GM04503 (cell line): Measurements from ENCODE around the gene FGD6.
A peak's percentile ranks its signal among the peaks of the same experiment; 100 is the strongest.

ENCODE experiments used
- DNase-seq: peaks from one replicate; pipeline ENCODE4 v3.0.0-alpha.2; 2012; ENCODE audit warnings: low read depth

FGD6 gene

DNA sequence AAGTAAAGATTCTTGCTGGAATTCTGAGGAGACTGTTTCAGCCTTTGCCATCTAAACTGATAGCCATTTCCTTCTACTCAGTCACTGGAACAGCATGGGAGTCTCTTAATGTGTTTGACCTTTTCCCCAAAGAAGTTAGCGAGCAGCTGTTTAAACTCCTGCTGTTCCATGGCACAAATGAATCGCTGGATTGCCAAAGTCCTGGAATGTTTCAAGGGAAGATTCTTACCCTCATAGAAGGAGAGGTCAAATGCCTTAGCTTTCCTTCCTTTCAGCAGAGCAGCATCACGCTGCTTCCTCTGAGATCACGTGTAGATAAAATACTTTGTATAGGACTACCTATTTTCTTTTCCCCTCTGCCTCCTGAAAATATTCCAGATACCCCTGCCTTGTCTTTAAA is 133.3 kb downstream of the FGD6 start:
- peak; percentile 57 for DNase-seq

DNA sequence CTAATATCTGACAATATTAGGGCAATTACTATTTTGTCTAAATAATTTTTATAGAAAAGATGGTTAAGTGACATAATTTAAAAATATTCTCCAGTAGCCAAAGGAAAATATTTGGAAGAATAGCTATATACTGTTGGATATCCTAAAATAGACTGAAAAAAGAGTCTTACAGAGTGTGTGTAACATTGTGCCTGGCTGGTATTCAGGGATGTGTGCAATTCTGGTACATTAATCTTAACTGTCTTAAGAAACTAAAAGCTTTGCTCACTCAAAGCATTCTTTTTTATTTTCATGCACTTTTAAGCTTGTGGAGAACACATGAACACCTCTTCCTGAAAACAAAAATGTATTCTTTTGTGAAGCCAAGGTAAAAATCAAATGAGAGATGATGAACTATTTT is 133.8 kb downstream of the FGD6 start:
- no peak for DNase-seq

DNA sequence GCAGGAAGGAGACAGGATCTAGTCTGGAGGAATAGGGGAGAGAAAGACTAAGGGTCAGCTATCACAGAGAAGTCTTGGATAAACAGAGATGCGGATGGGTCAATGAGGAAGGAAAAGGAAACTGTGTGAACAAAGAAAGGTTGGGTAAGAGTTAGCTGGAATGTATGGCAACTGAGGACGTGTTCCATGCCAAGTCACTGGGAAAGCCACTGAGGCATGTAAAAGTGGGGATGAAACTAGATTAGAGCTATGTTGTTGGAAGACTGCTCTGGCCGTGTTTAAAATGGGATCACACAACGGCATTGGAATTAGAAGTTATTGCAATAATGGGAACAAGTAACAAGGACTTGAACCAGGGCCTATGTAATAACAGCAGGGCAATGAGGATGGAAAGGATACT is 139.9 kb downstream of the FGD6 start:
- no peak for DNase-seq

DNA sequence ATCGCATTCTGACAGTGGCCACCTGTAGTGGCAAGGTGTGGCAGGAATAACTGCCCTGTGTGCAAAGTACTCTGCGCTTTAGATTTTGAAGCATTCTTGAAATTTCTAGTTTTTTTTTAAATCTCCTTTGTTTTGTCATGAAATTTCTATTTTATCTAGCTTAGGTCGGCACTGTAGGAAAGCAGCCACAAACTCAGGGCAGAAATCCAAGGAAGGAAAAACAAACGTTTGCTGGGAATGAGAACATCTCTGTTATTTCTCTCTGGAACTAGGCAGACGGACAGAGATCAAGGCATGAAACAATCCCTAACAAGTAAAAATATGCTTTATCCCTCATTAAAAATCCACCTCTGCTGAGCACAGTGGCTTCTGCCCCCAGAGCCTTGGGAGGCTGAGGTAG is 142.5 kb downstream of the FGD6 start:
- DNase-seq, result no peak

DNA sequence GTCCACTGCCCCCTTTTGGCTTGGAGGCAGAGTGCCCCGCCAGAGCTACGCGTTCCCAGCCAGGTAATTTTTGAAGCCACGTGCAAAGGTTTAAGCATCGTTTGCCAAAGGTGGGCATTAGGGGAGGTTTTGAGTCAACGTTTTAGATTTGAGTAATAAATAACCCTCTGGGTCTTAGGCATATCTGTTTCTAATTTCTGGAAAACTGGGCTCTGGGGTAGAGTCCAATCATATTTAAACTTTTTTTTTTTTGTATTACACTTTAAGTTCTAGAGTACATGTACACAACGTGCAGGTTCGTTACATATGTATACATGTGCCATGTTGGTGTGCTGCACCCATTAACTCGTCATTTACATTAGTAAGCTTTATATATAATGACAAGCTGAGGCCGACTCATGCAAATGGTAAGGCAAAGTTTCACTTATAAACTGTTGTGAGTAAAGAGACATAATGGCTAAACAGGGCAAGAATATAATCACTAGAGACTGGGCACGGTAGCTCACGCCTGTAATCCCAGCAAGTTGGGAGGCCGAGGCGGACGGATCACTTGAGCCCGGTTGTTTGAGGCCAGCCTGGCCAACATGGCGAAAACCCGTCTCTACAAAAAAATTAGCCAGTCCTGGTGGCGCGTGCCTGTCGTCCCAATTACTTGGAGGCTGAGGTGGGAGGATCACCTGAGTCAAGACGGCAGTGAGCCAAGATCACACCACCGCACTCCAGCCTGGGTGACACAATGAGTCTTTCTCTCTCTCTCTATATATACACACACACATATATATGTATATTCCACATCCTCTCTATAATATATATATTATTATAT is 143.4 kb downstream of the FGD6 start:
- no peak for DNase-seq

DNA sequence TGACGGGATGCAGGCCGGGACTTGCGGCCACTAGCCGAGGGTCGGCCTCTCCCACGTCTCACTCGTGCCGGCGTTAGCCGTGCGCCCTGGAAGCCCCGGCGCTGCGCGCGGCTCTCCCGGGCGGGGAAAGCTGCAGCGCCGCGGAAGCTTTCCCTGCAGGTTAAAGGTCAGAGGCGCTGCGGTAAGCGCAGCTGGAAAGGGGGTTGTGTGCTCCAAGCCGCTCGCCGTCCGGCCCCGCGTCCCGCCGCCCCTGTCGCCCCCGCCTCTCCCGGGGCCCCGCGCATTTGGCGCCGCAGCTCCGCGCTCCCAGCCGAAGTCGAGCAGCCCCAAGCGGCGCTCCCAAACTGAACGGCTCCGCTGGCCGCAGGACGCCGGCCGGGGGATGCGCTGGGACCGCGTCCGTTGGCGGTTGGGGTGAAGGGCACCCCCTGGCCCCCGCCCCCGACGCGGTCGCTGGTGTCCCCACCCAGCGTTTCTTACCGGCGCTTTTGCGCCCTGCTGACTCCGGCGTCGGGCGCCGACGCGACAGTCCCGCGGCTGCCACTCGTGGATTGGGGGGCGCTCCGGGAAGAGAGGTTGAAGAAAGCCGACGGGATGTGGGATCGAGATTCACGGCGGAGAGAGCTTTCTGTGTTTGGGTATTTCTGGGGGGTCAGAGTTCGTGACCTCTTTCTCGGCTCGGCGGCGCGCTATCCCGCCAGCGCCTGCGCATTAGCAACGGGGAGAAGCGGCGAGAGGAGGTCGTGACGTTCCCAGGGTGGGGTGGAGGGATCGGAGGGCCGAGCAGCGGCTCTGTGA is 144.2 kb downstream of the FGD6 start, which contains the start of gene NR2C1:
TSS of gene NR2C1 (minus strand) at position 719 of the 798 bp plus-strand sequence. CDS start 6,234 bp downstream, outside the sequence.
- DNase-seq, result peak; percentile 37

DNA sequence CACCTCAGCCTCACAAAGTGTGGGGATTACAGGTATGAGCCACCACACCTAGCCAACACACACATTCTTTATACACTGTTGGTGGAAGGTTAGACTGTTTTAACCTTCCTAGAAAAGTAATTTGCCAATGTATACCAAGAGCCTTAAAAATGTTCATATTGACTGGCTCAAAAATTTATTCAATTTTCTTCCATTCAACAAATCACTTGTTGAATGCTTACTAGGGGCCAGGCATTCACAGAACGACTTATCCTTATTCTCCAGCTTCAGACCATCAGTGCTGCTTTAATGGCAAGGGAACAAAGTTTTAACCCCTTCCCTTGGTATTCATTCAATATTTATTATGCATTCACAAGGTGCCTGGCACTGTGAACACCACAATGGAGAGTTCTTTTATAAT is 146.9 kb downstream of the FGD6 start:
- DNase-seq, result no peak

DNA sequence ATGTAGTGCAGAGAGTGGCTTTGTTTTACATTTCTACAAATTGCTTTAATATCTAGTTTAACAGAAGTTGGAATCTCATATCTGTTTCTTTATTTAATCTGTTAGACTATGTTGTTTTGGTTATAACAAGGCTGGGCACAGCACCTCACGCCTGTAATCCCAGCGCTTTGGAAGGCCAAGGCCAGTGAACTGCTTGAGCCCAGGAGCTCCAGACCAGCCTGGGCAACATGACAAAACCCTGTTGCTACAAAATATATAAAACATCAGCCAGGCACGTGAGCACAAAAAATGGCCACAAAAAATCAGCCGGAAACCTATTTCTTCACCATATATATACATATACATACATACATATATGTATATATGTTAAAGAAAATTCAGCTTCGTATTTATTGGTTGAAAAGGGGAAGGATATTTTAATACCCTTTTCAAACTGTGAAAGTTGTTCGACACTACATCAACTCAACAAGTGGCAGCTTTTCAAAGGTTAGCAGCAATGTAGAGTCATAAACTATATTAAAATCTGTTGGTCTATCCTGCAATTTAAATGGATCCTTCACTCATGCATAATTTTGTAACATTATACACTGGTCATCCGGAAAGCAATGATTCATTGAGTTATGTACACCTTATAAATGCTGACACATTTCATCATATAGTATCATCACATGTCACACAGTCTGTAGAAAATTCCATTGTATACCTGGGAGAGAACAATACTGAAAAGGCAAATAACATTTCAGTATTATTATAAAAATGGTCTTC is 151.0 kb downstream of the FGD6 start:
- no peak for DNase-seq

DNA sequence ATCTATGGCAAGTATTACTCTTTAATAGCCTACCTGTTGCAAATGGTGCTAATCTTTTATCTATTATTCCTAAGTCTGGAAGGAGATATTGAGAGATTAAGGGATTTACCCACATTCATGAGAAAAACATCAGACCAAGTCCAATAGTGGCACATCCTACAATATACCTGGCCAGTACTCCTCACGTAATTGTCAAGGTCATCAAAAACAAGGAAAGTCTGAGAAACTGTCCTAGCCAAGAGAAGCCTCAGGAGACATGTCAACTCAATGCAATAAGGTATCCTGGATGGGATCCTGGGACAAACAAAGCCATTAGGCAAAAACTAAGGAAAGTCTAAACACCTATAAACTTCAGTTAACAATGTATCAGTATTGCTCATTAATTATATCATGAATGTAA is 156.3 kb downstream of the FGD6 start:
- no peak for DNase-seq

DNA sequence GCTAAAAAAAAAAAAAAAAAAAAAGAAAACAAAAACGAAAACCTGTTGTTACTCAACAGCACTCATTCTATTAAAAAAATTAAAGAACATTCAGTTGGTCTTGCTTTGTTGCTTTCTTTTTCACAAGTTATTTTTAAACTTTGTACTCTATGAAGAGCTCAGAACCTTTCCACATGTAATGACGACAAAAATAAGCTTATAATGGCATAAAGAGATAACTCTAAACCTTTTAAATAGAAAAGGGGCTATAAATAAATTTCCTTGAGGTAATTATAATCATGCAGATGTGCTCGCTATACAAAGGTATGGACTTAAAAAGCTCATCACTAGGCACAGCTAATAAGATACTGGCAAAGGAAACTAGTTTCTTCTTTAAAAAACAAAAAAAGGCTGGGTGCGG is 157.3 kb downstream of the FGD6 start:
- DNase-seq, result no peak

DNA sequence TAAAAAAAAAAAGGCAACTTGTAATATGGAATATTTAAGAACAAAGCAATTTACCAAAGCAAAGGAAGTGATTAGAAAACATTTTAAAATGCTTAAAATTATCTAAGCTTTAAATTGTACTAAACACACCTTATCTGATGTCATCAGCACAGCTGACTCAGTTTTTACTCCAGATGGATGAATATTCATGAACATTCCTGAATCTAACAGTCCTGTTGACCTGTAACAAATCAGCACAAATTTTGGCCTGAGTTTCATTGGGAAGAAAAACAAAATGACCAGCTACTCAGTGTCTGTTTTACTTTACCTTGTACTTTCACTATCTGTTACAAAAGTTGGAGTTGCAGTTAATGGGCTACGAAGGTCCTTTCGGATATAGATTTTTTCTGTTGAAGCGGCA is 159.8 kb downstream of the FGD6 start:
- DNase-seq, result no peak

DNA sequence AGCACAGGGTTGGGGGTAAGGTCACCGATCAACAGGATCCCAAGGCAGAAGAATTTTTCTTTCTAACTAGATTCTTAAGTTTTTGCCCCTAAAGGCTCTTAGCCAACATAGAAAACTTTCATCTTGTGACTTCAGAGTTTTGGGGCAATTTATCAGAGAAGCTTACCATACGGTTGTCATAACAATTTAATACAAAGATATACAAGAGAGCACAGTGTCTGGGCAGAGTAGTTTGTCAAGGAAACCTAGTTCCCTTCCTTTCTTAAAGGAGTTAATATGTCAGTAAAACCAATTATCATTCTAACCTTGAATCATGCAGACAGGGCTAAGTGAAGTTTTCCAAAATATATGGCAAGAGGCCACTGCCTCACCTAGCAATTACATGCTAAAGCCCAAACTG is 162.2 kb downstream of the FGD6 start:
- no peak for DNase-seq

DNA sequence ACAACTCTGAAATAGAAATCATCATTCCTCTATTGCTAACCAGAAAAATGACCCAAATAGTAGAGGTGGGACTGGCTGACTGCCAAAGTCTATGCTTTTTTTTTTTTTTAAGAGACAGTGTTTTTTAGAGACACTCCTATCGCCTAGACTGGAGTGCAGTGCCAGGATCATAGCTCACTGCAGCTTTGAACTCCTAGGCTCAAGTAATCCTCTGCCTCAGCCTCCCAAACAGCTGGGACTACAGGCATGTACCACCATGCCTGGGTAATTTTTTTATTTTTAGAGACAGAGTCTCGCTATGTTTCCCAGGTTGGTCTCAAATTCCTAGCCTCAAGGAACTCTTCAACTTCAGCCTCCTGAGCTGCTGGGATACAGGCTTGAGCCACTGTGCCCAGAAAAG is 163.1 kb downstream of the FGD6 start:
- no peak for DNase-seq

DNA sequence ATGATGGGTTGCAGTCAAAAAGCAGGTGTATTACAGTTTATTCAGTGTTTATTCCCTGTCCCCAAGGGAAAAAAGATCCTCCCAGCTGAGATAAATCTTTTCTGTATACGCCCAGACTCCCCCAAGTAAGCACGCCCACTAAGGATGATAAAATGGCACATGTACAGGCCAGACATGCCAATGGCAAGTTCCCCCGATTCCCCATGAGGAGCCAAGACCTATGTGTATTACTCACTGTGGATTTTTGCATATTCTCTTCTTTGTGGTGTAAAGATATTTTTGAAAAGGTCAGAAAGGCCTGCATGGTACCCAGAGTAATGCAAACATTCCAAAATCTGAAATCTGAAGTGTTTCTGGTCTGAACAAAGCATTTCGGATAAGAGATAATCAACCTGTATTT is 166.0 kb downstream of the FGD6 start:
- DNase-seq, result no peak

DNA sequence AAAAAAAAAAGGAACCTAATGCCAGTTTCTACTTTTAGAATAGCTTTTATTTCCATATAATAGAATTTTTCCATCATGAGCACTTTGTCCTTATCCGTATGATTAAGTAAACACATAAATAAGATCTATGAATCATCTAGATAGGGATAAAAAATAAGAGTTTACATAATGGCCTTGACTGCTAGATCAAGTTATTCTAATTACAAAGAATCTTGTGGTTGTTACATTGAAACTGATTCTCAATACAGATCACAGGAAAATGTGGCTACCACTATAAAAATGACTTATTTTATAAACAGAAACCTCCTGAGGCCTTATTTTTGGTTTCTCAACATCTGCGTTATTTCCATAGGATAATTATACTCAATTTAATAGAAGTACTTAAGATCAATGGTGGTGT is 179.4 kb downstream of the FGD6 start:
- DNase-seq, result no peak

DNA sequence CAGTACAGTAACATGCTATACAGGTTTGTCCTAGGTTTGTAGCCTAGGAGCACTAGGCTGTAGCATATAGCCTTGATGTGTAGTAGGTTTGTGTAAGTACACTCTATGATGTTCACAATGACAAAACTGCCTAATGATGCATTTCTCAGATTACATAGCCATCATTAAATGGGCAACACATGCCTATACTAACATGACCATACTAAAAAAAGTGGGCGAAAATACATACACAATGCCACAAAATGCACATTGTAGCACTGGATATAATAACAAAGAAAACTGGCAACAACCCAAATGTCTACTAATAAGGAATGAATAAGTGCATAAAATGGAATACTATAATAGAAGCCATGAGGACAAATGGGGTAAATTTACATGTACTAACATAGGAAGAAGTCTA is 182.5 kb downstream of the FGD6 start:
- no peak for DNase-seq
